Transverse colon (tissue), 3 donors: ENCODE measurements around the gene ZNF652.

Experiments
- CTCF ChIP-seq, 5 experiments: fragments of 200-600 bp in 3 of 5; fragments of 450-650 bp in 2 of 5; sonication (generic) in 3 of 5; IDR thresholded peaks; 1 replicate in 2 of 5; 2 replicates in 3 of 5; pipeline ENCODE4 v1.5.1; 2016 to 2017; ENCODE audit warnings: antibody characterized with exemption in 5 of 5, inconsistent platforms in 3 of 5, mild to moderate bottlenecking in 2 of 5, moderate library complexity in 1 of 5
- POLR2A ChIP-seq: fragments of 450-650 bp; IDR thresholded peaks from one replicate; pipeline ENCODE4 v1.6.1; 2016; ENCODE audit warnings: antibody characterized with exemption, mild to moderate bottlenecking, moderate library complexity

- TF ChIP-seq POLR2A (no peak), CTCF (IDR thresholded peaks at IDR 0.05) (no peak)
These were observed 22.9 kb upstream of the ZNF652 start for GRCh38 chr17:49384951-49385350.
